ENCODE results near the gene SLC38A11. TPM values are rescaled to one million over a fixed set of nuclear protein-coding genes. Genes with fewer than 3 reads are reported as not detected.

SLC38A11 gene
- total RNA-seq, 4 donors from 2014 or later, result 0.19 to 9.9 (median 0.77) TPM

DNA sequence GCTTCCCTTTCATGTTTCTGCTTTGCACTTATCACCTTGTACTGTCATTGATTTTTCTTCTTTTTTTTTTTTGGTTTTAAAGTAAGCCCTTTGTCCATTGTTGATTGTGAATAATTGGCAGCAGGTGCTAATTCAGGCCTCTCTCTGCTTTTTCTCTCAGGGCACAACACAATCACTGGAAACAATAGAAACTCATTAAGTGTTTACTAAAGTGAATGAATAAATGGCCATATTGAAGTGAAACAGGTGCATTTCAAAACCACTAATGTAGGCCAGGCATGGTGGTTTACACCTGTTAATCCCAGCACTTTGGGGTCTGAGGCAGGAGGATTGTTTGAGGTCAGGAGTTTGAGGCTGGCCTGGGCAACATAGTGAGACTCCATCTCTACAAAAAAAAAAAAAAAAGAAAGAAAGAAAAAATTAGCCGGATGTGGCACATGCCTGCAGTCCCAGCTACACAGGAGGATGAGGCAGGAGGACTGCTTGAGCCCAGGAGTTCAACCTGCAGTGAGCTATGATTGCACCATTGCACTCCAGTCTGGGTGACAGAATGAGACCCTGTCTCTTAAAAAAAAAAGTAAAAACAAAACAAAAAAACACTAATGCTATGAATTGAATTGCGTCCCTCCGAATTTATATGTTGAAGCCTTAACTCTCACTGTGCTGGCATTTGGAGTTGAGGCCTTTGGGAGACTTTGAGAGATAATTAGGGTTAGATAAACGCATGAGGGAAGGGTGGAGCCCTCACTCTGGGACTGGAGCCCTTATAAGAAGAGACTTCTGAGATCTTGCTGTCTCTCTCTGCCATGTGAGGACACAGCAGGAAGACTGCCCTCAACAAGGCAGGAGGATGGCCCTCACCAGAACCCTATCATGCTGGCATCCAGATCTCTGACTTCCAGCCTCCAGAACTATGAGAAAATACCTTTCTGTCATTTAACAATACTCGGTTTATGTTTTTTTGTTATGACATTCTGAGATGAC lies 19.9 kb downstream of the SLC38A11 start:
- DNase-seq (ENCODE audit: low spot score) (no peak), ATAC-seq (ENCODE audit: low FRiP score) (no peak)
- TF ChIP-seq, protein P1, sequence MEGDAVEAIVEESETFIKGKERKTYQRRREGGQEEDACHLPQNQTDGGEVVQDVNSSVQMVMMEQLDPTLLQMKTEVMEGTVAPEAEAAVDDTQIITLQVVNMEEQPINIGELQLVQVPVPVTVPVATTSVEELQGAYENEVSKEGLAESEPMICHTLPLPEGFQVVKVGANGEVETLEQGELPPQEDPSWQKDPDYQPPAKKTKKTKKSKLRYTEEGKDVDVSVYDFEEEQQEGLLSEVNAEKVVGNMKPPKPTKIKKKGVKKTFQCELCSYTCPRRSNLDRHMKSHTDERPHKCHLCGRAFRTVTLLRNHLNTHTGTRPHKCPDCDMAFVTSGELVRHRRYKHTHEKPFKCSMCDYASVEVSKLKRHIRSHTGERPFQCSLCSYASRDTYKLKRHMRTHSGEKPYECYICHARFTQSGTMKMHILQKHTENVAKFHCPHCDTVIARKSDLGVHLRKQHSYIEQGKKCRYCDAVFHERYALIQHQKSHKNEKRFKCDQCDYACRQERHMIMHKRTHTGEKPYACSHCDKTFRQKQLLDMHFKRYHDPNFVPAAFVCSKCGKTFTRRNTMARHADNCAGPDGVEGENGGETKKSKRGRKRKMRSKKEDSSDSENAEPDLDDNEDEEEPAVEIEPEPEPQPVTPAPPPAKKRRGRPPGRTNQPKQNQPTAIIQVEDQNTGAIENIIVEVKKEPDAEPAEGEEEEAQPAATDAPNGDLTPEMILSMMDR (IDR thresholded peaks at IDR 0.05), result no peak

DNA sequence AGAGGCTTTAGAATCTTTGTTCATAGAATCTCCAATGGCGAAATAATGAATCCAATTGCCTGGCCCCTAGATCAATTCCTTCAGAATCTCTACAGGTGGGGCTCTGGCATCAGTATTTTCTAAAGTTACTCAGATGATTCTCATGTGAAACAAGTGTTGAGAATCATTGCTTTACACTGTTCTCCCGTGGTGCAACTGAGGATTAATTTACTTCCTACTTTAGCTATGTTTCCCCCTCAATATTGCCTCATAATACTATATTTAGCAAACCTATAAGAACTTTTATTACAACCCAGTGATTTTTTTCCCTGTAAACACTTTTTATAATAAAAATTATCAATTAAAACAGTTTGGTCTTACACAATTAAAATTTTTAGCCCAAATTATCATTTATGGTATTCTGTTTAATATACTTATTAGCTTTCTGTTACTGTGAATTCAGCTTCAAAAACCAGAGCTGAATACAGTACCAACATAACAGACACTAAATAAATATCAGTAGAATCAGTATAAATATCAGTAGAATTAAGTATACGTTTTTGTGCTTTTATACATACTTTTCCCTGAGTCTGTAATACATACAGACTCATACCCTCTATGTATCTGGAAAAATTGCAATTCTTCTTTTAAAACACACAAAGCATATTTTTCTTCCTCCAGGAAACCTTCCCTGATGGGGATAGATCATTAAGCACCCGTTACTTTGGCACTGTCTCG lies 20.8 kb downstream of the SLC38A11 start:
- DNase-seq (ENCODE audit: low spot score) (no peak), ATAC-seq (ENCODE audit: low FRiP score) (no peak)
- TF ChIP-seq, protein P1 (IDR thresholded peaks at IDR 0.05), result no peak

DNA sequence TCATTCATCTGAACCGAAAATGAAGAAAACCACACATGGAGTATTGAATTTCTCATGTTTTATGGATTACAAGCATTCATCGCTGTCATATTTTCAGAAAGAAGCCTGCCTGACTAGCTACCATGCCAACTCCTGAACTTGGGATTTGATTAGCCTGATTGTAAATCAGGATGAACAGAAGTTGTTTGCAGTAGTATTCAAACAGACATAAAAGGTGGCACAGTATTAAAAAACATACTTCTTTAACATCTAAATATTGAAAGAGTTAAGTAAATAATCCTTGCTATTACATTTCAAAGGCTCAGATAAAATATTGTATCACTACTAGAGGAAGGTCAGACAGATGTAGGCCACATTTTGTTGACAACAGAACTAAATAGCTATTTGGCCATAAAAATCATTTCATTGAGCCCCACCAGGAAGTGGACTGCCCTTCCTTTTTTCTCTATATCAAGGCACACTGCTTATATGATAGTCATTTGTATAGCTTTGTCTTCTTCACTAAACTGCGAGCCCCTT lies 21.6 kb downstream of the SLC38A11 start:
- DNase-seq (ENCODE audit: low spot score) (no peak), ATAC-seq (ENCODE audit: low FRiP score) (no peak)
- TF ChIP-seq, protein P1 (IDR thresholded peaks at IDR 0.05), result no peak

DNA sequence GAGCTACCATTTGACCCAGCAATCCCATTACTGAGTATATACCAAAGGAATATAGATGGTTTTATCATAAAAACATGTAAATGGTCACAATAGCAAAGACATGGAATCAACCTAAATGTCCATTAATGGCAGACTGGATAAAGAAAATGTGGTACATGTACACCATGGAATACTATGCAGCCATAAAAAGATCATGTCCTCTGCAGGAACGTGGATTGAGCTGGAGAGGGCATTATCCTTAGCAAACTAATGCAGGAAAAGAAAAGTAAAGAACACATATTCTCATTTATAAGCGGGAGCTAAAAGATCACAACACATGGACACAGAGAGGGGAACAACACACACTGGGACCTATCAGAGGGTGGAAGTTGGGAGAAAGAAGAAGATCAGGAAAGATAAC lies 22.9 kb downstream of the SLC38A11 start:
- TF ChIP-seq, protein P1 (IDR thresholded peaks at IDR 0.05), result no peak
- no peak for ATAC-seq (ENCODE audit: low FRiP score)
- DNase-seq (ENCODE audit: low spot score), result no peak

DNA sequence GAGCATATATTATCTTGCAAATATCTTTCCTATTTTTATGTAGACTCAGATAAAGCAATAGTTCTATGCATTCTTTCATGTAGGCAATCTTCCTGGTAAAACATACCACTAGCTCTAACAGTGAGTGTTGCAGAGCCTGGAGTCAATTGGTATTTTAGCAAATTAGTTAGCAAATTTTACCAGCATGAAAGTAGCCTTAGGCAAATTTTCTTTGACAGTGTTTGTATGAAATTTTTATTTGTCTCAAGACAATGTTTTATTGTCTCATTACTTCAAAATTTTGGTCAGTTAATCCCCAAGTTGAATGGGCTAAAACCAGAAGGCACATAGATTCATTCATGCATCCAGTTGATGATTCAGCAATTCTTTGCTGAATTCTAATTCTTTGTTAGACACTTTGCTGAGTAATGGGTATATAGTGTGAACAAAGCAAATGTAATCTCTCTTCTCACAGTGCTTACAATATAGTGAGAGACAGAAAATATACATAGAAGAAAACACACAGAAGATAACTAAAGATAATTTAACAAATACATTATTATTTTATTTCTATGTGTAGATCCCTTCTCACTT lies 27.1 kb downstream of the SLC38A11 start:
- TF ChIP-seq, protein P1 (IDR thresholded peaks at IDR 0.05), result no peak
- no peak for DNase-seq (ENCODE audit: low spot score)
- ATAC-seq (ENCODE audit: low FRiP score), result no peak

DNA sequence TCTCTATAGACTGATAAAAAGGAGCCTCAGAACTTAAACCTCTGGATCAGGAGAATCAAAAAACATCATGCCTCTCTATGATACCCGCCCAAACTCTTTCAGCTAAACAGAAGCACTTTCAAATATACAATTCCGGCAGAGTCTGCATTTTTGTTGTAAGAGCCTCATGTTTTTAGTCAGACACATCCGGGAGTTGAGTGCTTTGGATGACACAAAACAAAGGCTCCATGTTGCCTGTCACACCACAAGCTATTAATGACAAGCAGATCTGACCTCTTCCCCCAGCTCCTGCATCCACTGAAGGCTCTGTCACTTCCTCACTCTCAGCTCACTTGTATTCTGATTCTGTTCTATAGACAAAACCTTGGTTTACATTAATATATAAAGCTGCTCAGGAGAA lies 33.2 kb downstream of the SLC38A11 start:
- ATAC-seq (ENCODE audit: low FRiP score) (no peak), DNase-seq (ENCODE audit: low spot score) (no peak)
- TF ChIP-seq, protein P1 (IDR thresholded peaks at IDR 0.05), result no peak

Measured in omental fat pad (tissue), 4 donors.